ENCODE data around the gene GNG7. TPM values are rescaled to one million over a fixed set of nuclear protein-coding genes. Genes with fewer than 3 reads are reported as not detected.
"Not testable (repeated sequence)": the region's sequence is repeated elsewhere in the genome, so short reads cannot be mapped to it uniquely, and the experiment has no call there.

The GNG7 gene
- total RNA-seq, 1 donor from 2014 or later, result 1.8 TPM

- no peaks in the 10 kb centered on the region for H3K36me3 Mint-ChIP-seq (ENCODE audit: low read depth, unreplicated experiment)
- Histone ChIP-seq H3K4me1 (ENCODE audit: insufficient read depth, low read length) (peaks cover 10% of the 10 kb centered on the region), H3K79me2 (ENCODE audit: insufficient read depth, low read length) (no peaks in the 10 kb centered on the region), H4K20me1 (ENCODE audit: insufficient read depth, low read length) (no peaks in the 10 kb centered on the region), H3K4me3 (ENCODE audit: insufficient read depth, low read depth, low read length) (no peak overlapping the region), H3K9ac (ENCODE audit: low read length) (no peak overlapping the region), H3K9me3 (ENCODE audit: insufficient read depth, low read depth, low read length) (no peaks in the 10 kb centered on the region), H3K36me3 (ENCODE audit: insufficient read depth, low read length) (no peaks in the 10 kb centered on the region), H3K4me2 (ENCODE audit: low read length) (no peak overlapping the region), H3K27ac (ENCODE audit: low read depth, low read length) (no peak overlapping the region), H2AFZ (ENCODE audit: low read depth, low read length) (no peak overlapping the region), H3K27me3 (ENCODE audit: insufficient read depth, low read length) (no peaks in the 10 kb centered on the region)
- FAIRE-seq (no peak), DNase-seq (ENCODE audit: low read depth) (no peak)
- H3K27me3 Mint-ChIP-seq (ENCODE audit: low read depth, unreplicated experiment), result no peaks in the 10 kb centered on the region
- H3K27ac Mint-ChIP-seq (ENCODE audit: unreplicated experiment), result no peak overlapping the region
- no peak overlapping the region for H3K4me3 Mint-ChIP-seq (ENCODE audit: unreplicated experiment)
- TF ChIP-seq EZH2 (IDR thresholded peaks at IDR 0.05; ENCODE audit: insufficient read depth, low read length), result no peak
- no peaks in the 10 kb centered on the region for H3K9me3 Mint-ChIP-seq (ENCODE audit: unreplicated experiment)
- peaks cover 19% of the 10 kb centered on the region for H3K4me1 Mint-ChIP-seq (ENCODE audit: low read depth, unreplicated experiment)
Measured at GRCh38 chr19:2558543-2558942, 144.0 kb downstream of the GNG7 start.

- H3K4me2 ChIP-seq (ENCODE audit: low read length); H3K4me1 ChIP-seq (ENCODE audit: insufficient read depth, low read length); H3K4me3 Mint-ChIP-seq (ENCODE audit: unreplicated experiment); H3K9me3 Mint-ChIP-seq (ENCODE audit: unreplicated experiment); H3K36me3 ChIP-seq (ENCODE audit: insufficient read depth, low read length); H3K36me3 Mint-ChIP-seq (ENCODE audit: low read depth, unreplicated experiment); DNase-seq (ENCODE audit: low read depth); H3K9ac ChIP-seq (ENCODE audit: low read length); H3K27ac Mint-ChIP-seq (ENCODE audit: unreplicated experiment); H2AFZ ChIP-seq (ENCODE audit: low read depth, low read length); H3K79me2 ChIP-seq (ENCODE audit: insufficient read depth, low read length); FAIRE-seq; H3K27me3 ChIP-seq (ENCODE audit: insufficient read depth, low read length); H3K27me3 Mint-ChIP-seq (ENCODE audit: low read depth, unreplicated experiment); H4K20me1 ChIP-seq (ENCODE audit: insufficient read depth, low read length); H3K27ac ChIP-seq (ENCODE audit: low read depth, low read length); H3K9me3 ChIP-seq (ENCODE audit: insufficient read depth, low read depth, low read length); H3K4me3 ChIP-seq (ENCODE audit: insufficient read depth, low read depth, low read length): not testable (repeated sequence)
- H3K4me1 Mint-ChIP-seq (ENCODE audit: low read depth, unreplicated experiment), result peaks cover 19% of the 10 kb centered on the region
Measured at GRCh38 chr19:2558131-2558530, 144.4 kb downstream of the GNG7 start.

- FAIRE-seq (no peak), DNase-seq (ENCODE audit: low read depth) (no peak)
- no peak for TF ChIP-seq EZH2 (IDR thresholded peaks at IDR 0.05; ENCODE audit: insufficient read depth, low read length)
- TF ChIP-seq, protein P1, sequence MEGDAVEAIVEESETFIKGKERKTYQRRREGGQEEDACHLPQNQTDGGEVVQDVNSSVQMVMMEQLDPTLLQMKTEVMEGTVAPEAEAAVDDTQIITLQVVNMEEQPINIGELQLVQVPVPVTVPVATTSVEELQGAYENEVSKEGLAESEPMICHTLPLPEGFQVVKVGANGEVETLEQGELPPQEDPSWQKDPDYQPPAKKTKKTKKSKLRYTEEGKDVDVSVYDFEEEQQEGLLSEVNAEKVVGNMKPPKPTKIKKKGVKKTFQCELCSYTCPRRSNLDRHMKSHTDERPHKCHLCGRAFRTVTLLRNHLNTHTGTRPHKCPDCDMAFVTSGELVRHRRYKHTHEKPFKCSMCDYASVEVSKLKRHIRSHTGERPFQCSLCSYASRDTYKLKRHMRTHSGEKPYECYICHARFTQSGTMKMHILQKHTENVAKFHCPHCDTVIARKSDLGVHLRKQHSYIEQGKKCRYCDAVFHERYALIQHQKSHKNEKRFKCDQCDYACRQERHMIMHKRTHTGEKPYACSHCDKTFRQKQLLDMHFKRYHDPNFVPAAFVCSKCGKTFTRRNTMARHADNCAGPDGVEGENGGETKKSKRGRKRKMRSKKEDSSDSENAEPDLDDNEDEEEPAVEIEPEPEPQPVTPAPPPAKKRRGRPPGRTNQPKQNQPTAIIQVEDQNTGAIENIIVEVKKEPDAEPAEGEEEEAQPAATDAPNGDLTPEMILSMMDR (IDR thresholded peaks at IDR 0.05; ENCODE audit: insufficient read depth, low read depth, low read length), result no peak
- H3K9me3 ChIP-seq (ENCODE audit: insufficient read depth, low read depth, low read length), result no peaks in the 10 kb centered on the region
- no peak overlapping the region for H3K27ac Mint-ChIP-seq (ENCODE audit: unreplicated experiment)
- H3K4me1 Mint-ChIP-seq (ENCODE audit: low read depth, unreplicated experiment), result peaks cover 18% of the 10 kb centered on the region
- H3K36me3 ChIP-seq (ENCODE audit: insufficient read depth, low read length), result no peaks in the 10 kb centered on the region
- H3K79me2 ChIP-seq (ENCODE audit: insufficient read depth, low read length), result no peaks in the 10 kb centered on the region
- H3K4me3 ChIP-seq (ENCODE audit: insufficient read depth, low read depth, low read length), result no peak overlapping the region
- H3K4me2 ChIP-seq (ENCODE audit: low read length), result no peak overlapping the region
- peaks cover 10% of the 10 kb centered on the region for H3K4me1 ChIP-seq (ENCODE audit: insufficient read depth, low read length)
- H3K27me3 ChIP-seq (ENCODE audit: insufficient read depth, low read length), result no peaks in the 10 kb centered on the region
- H3K4me3 Mint-ChIP-seq (ENCODE audit: unreplicated experiment), result no peak overlapping the region
- H3K27me3 Mint-ChIP-seq (ENCODE audit: low read depth, unreplicated experiment), result no peaks in the 10 kb centered on the region
- H2AFZ ChIP-seq (ENCODE audit: low read depth, low read length), result no peak overlapping the region
- no peaks in the 10 kb centered on the region for H4K20me1 ChIP-seq (ENCODE audit: insufficient read depth, low read length)
- no peak overlapping the region for H3K9ac ChIP-seq (ENCODE audit: low read length)
- no peaks in the 10 kb centered on the region for H3K9me3 Mint-ChIP-seq (ENCODE audit: unreplicated experiment)
- H3K36me3 Mint-ChIP-seq (ENCODE audit: low read depth, unreplicated experiment), result no peaks in the 10 kb centered on the region
- H3K27ac ChIP-seq (ENCODE audit: low read depth, low read length), result no peak overlapping the region
Measured at GRCh38 chr19:2557093-2557440, 145.4 kb downstream of the GNG7 start.

All from astrocyte (in vitro differentiated cells and primary cell).